HG02623 (cell line): Measurements from ENCODE around the gene PDLIM7.

ENCODE experiments used
- ATAC-seq: cut with Tn5 transposase; IDR thresholded peaks from one replicate; pipeline ENCODE4 v1.9.1; 2021; ENCODE audit warnings: moderate library complexity; ENCODE audit not compliant: unreplicated experiment

The PDLIM7 gene

GRCh38 chr5:177475563-177476427 lies 21.6 kb downstream of the PDLIM7 start:
- ATAC-seq: no peak

DNA sequence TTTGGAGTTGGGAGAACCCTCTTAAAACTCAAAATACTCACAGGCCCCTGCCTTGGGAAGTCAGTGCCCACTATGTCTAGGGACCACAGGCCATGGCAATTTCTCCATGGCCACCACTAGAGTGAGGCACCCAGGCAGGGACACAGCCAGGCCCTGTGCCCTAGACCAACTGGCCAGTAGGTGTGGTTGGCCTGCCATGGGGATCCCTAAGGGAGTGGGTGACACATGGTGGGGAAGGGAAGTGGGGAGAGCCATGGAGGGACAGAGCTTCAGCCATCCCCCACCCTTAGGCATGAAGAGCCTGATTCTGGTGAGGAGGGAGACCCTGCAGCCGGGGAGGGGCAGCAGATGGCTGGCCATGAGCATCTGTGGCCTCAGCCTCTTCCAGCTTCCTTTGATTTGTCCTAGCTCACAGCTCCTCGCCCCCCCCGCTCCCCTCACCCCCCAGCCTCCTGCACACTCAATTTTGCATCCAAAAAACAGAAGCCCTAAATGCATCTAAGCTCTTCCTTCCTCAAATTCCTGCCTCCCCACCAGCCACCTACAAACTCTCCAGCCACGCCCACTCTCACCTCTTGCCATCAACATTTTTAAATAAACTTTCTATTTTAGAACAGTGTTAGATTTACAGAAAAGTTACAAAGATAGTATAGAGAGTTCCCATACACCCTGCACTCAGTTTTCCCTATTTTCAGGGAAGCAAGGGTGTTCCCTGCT lies 22.4 kb downstream of the PDLIM7 start:
- ATAC-seq: no peak

DNA sequence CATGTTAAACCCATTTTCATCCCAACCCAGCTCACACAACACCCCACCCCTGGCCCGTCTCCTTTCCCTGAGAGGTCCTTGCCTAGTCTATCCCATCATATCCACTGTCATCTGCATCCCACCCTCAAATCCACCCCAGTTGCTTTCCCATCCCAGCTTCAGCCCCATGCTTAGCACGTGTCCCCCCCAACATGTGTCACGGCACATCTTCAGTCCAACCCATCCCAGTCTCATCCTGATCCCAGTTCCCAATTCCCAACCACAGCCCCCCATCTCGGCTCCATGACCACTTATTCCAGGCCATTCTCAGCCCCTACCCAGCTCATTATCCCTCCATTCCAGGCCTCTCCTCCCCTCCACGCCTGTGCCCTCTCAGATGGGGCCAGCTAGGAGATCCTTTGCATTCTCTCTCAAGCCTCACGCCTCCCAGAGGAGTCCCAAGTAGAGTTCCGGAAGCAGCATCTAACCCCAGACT lies 23.4 kb downstream of the PDLIM7 start:
- ATAC-seq: no peak

- ATAC-seq: no peak
Measured at GRCh38 chr5:177473443-177474001, 23.9 kb downstream of the PDLIM7 start, which contains the start of gene DBN1. Gene DBN1 (minus strand): TSS chr5:177473634. CDS start chr5:177473521, 113 bp downstream.

DNA sequence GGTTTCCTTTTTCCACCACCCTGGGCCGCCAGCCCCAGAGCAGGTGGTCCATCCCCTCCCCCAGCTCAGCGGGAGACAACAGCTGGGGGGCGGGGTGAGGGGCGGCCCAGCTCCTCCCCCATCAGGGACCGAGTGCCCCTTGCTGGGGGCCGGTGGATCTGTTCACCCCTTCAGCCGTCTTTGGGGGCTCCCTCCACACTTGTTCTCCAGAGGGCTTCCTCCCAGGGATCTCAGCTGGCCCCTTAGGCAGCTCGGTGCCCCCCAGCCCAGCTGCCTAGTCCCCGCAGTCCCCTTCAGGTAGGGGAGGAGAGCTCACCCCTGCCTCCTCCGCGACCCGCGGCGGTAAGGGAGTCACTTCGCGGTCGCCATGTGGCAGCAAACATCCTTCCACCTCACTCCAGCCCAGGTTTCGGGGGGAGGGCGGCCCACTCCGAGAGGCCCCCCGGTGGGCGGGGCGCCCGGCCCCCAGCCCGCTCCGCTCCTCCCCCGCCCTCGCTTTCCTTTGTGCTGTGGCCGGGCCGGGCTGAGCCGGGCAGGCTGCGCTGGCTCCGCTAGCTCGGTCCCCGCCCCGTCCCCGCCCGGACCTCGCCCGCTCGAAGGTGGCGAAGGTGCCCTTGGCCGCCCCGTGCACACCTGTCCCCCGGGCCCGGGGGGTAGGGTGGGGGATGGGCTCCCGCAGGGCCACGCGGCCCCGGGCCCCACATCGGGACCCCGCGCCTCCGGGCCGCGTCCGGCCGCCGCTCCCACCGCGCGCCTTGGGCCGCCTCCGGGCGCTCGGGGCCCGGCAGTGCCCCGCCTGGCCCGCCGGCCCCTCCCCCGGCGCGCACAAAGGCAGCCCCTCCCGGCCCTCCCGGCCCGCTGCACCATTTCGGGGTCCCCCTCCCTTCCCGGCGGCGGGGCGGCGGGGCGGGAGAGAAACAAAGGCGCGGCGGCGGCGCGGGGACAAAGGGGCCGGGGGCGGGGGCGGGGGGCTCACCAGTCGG lies 24.7 kb downstream of the PDLIM7 start:
- ATAC-seq: no peak

DNA sequence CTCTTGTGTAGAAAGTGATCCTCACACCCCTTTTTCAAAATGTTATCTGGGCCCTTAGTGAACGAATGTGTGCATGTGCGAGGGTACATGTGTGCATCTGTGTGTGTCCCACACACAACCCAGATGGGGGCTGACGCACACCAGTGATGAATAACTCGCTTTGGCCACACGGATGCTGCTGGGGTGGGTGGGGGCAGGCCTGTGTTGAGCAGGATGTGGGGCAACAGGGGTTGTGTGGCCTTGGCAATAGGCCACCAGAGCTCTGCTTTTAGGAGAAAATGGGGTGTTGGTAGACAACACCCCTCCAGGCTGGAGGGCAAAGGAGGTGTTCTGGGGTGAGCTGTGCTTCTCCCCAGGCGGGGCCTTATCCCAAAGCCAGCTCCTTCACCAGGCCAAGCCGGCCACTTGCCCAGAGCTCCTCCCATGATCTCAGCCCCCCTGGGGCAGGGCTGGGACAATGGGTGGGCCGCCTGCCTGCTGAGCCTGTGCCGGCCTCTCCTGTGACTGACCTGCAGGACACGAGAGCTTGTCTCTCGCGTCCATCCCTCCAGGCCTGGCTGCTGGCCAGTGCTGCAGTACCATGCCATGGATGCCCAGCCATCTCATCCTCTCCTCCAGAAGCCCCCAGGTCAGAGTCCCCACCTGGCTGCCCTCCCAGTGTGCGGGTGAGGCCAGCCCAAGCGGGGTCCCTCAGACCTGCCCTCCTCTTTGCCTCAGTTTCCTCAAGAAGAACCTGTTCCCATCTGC lies 25.6 kb downstream of the PDLIM7 start:
- ATAC-seq: no peak

GRCh38 chr5:177470759-177471536 lies 26.5 kb downstream of the PDLIM7 start:
- no peak for ATAC-seq

DNA sequence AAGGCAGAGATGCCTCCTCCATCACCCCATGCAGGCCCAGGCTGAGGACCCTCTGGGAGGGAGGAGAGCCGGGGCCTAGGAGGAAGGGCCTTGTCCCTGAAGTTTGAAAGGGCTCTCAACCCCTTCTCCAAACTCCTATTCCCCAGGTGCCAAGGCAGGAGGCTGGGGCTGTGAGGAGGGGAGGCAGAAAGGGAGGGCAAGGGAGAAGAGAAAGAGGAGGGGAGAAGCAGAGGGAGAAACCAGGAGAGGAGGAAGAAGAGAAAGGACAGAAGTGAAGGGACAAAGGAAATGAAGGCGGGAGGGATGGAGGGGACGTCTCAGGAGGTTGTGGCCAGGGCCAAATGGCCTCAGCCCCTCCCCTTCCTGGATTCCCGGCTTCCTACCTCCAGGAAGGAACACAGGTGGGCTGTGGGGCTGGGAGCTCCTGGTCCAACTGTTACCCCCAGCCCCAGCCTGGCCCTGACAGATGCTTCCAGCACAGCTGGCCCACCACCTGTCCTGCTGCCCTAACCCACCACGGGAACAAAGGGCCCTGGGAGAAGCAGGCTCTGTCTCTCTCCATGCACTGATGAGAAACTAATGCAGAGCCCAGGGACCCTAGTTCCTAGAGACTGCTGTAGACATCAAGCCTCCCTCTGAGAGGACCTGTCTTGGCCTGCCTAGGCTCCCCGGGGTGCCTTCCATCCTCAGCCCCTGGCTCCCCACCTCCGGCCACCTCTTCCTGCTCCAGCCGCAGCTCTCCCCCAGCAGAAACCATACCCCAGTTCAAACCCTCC lies 27.5 kb downstream of the PDLIM7 start:
- no peak for ATAC-seq

DNA sequence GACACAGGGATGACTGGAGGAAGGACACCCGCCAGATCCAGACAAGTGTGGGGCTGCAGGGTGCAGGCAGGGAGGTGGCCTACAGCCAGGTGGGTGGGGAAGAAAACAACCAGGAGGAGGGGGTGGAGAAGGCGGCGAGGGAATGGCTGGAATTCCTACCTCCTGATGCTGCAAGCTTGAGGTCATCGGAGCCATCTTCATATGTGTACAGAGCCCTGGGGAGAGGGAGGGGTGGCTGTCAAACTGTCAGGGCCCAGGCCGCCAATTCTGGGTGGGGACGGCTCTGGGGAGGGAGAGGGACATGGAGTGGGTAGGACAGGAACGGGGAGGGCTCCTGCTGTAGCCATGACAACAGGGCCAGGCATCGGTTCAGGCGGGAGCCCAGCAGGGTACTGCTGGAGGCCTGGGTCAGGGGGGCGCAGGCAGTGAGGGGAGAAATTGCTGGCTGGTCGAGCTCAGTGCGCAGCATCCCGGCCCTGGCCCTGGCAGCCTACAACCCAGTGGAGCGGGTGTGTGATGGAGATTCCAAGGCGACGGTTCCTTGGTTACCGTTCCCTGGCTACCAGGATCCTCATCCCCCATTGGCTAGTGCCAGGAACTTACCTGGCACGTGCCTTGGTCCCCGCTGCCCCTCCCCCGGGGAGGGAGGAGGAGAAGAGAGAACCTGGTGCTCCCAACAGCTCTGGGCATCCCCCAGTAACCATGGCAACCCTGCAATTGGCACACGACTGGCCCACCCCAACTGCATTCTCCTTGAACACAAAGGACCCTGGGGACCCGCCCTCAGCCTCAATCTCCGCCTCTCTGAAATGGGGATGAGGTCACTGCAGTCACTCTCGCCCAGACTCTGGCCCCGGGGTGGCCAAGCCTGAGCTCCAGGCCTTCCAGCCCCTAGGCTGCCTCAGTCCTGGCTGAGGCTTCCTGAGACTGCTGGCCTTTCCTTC lies 28.4 kb downstream of the PDLIM7 start:
- ATAC-seq: no peak

GRCh38 chr5:177468329-177468684 lies 29.1 kb downstream of the PDLIM7 start:
- no peak for ATAC-seq

DNA sequence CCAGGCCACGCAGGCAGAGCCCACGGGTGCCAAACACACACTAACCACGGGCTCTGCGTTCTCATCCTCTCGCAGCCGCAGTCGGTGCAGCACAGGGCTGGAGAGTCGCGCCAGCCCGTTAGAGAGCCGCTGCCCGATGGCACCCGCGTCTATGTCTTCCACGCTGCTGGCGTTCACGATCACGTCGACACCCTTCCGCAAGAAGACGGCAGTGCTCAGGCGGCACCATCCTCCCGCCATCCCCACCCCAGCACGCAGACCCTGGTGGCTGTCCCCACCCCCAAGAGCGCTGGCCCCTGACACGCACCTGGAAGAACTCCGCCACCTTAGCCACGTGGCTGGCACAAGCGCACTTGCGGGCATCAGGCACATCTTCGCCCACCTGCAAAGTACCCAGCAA lies 30.0 kb downstream of the PDLIM7 start:
- ATAC-seq: no peak

DNA sequence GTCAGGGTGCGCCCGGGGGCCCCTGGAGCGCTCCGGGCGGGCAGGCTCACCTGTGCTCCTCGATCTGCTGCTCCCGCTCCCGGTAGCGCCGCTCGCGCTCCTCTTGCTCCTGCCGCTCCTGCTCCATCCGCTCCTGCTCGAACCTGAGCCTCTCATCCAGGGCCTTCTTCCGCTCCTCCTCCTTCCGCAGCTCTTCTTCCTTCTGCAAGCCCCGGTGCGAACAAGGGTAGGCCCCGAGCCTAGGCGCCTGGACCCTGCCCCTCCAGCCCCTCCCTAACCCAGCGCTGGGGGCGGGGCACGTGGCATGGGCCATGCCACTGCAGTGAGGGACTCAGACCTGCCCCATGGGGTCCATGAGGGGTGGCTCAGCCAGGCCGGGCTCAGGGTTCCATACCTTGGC lies 30.5 kb downstream of the PDLIM7 start:
- no peak for ATAC-seq

DNA sequence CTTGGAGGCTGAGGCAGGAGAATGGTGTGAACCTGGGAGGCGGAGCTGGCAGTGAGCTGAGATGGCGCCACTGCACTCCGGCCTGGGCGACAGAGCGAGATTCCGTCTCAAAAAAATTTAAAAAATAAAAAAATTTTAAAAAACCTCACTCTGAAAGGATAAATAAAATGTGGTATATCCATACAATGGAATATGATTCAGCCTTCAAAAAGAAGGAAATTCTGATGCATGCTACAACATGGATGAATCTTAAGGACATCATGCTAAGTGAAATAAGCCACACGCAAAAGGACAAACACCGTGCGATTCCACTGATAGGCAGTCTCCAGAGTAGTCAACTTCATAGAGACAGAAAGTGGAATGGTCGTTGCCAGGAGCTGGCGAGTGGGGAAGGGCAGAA lies 32.4 kb downstream of the PDLIM7 start:
- ATAC-seq: no peak

DNA sequence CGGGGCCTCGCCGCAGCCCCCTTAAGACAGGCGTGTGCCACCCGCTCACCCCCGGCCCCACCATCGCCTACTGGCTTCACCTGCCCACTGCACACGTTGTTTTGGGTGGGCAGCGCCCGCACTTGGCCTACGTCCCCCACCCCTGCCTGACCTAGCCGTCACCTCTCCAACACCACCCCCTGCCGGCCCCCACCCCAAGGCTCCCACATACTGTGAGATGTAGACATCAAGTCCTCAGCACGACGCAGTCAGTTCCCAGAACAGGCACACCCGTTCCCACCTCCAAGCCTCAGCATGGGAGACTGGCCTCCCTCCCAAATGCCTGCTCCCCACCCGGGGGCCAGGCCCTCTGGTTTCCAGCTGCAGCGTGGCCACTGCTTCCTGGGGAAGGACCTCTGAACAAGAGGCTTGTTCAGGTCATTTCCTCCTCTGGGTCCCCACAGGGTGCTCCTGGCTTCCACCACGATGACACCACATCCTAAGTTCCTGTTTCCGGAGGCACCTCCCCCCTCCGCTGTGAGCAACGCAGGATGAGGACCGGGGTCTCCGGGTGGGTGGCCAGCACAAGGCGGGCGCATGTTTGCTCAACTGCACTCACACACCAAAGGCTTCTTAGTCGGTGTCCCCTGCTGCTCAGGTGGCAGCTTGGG lies 35.3 kb downstream of the PDLIM7 start:
- ATAC-seq: no peak

DNA sequence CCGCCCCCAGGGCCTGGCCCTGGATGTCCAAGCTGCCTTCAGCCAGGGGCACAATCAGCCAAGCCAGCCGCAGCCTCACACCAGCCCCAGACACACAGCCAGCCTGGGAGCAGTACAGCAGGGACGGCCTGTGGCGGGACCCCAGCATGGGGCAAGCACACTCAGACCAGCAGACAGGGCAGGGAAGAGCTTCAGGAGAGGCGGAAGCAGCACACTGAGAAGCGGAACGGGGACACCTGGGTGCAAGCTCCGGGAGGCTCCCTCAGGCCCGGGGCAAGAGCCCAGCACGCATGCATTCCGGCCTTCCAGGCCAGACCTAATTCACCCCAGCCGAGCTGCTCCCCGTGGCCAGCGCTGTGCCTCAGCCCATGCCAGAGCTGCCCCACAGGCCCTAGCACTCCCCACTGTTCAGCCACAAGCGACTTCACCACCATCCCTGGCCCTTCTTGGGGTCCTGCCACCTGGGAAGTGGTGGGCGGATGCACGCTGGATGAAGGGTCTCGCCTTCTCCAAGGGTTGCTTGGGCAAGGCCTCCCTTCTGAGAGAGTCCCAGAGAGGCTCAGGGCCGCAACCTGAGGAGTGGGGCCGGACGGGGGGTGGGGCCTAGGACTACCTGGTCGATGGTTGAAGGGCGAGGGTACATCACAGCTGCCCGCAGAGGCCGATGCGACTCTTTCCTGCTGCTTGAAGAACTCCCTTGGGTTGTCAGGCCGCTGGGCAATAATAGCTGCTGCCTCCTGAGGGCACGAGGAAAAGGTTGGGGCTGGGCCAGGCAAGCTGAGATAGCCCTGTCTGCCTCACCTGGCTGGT lies 37.4 kb downstream of the PDLIM7 start:
- no peak for ATAC-seq

GRCh38 chr5:177459357-177459756 lies 38.0 kb downstream of the PDLIM7 start:
- no peak for ATAC-seq
